ENCODE results near the gene KLF7. TPM values are rescaled to one million over a fixed set of nuclear protein-coding genes. Genes with fewer than 3 reads are reported as not detected.

Gene KLF7
- total and polyA plus RNA-seq, 9 donors, result 9.5 to 68.1 (median 31.8) TPM

DNA sequence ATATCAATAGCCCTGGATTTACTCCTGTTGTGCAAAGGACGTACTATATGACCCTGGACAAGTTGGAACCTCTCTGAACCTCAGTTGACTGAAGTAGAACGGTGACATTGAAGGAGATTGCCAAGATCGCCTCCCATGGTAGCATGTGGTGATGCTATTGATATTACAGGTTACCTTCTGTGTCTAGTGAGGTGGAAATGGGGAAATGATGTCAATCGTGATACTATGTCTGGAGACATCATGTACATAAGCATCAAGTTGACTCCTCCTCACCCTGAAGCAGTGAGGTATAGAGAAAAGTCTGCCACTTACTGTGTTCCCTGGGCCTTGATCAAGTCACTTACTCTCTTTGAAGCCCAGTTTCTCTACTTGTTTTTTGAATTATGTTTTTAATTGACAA, 93.9 kb downstream of the KLF7 start:
- H3K9me3 ChIP-seq, result no peaks in the 10 kb centered on the region
- no peak for DNase-seq
- WGBS, 3 donors, result 88 to 91% (median 91%) methylated on average over 4 of the region's 4 CpGs
- H3K4me3 ChIP-seq, result no peak overlapping the region
- H3K27me3 ChIP-seq, result no peaks in the 10 kb centered on the region
- H3K36me3 ChIP-seq, result no peaks in the 10 kb centered on the region
- no peak overlapping the region for H3K27ac ChIP-seq
- H3K4me1 ChIP-seq (ENCODE audit: insufficient read depth), result peaks cover 12% of the 10 kb centered on the region
- intact Hi-C loops (cut with DNase I), result no loop called here
- no peak for TF ChIP-seq POLR2A (IDR thresholded peaks at IDR 0.05)
- TF ChIP-seq CTCF (IDR thresholded peaks at IDR 0.05), result no peak
- TF ChIP-seq EP300 (IDR thresholded peaks at IDR 0.05), result no peak

- Histone ChIP-seq H3K4me1 (ENCODE audit: insufficient read depth) (no peaks in the 10 kb centered on the region), H3K36me3 (no peaks in the 10 kb centered on the region), H3K27me3 (no peaks in the 10 kb centered on the region), H3K4me3 (no peak overlapping the region), H3K9me3 (no peaks in the 10 kb centered on the region), H3K27ac (no peak overlapping the region)
- 38 to 45% (median 39%) methylated on average over 5 of the region's 5 CpGs for WGBS, 3 donors
- TF ChIP-seq POLR2A (IDR thresholded peaks at IDR 0.05), result no peak
- no peak for TF ChIP-seq CTCF (IDR thresholded peaks at IDR 0.05)
- TF ChIP-seq EP300 (IDR thresholded peaks at IDR 0.05), result no peak
- intact Hi-C loops (cut with DNase I), result no loop called here
- DNase-seq, result no peak
Observed at GRCh38 chr2:207067473-207067872, 98.3 kb downstream of the KLF7 start.

- H3K4me1 ChIP-seq (ENCODE audit: insufficient read depth), result no peaks in the 10 kb centered on the region
- H3K27ac ChIP-seq, result no peak overlapping the region
- TF ChIP-seq EP300 (IDR thresholded peaks at IDR 0.05), result no peak
- no peak for TF ChIP-seq POLR2A (IDR thresholded peaks at IDR 0.05)
- TF ChIP-seq CTCF (IDR thresholded peaks at IDR 0.05), result no peak
- no peak overlapping the region for H3K4me3 ChIP-seq
- H3K27me3 ChIP-seq, result no peaks in the 10 kb centered on the region
- intact Hi-C loops (cut with DNase I), result no loop called here
- no peak for DNase-seq
- WGBS, 3 donors, result 49 to 58% (median 56%) methylated on average over 3 of the region's 3 CpGs
- H3K9me3 ChIP-seq, result no peaks in the 10 kb centered on the region
- no peaks in the 10 kb centered on the region for H3K36me3 ChIP-seq
Observed at GRCh38 chr2:207066791-207067460, 98.8 kb downstream of the KLF7 start.

GRCh38 chr2:207066166-207066565, 99.6 kb downstream of the KLF7 start:
- TF ChIP-seq CTCF (IDR thresholded peaks at IDR 0.05) (no peak), EP300 (IDR thresholded peaks at IDR 0.05) (no peak), POLR2A (IDR thresholded peaks at IDR 0.05) (no peak)
- 48 to 63% (median 58%) methylated on average over 2 of the region's 2 CpGs for WGBS, 3 donors
- no peaks in the 10 kb centered on the region for H3K9me3 ChIP-seq
- intact Hi-C loops (cut with DNase I), result no loop called here
- no peaks in the 10 kb centered on the region for H3K27me3 ChIP-seq
- H3K4me3 ChIP-seq, result no peak overlapping the region
- no peak overlapping the region for H3K27ac ChIP-seq
- DNase-seq, result no peak
- H3K36me3 ChIP-seq, result no peaks in the 10 kb centered on the region
- no peaks in the 10 kb centered on the region for H3K4me1 ChIP-seq (ENCODE audit: insufficient read depth)
